Midbrain (tissue), 1 donor: ENCODE data around the gene MSGN1.

Experiments
- DNase-seq: peaks from one replicate; lab custom pipeline; 2025; lab: John Stamatoyannopoulos, UW

The MSGN1 gene, protein sequence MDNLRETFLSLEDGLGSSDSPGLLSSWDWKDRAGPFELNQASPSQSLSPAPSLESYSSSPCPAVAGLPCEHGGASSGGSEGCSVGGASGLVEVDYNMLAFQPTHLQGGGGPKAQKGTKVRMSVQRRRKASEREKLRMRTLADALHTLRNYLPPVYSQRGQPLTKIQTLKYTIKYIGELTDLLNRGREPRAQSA

DNA sequence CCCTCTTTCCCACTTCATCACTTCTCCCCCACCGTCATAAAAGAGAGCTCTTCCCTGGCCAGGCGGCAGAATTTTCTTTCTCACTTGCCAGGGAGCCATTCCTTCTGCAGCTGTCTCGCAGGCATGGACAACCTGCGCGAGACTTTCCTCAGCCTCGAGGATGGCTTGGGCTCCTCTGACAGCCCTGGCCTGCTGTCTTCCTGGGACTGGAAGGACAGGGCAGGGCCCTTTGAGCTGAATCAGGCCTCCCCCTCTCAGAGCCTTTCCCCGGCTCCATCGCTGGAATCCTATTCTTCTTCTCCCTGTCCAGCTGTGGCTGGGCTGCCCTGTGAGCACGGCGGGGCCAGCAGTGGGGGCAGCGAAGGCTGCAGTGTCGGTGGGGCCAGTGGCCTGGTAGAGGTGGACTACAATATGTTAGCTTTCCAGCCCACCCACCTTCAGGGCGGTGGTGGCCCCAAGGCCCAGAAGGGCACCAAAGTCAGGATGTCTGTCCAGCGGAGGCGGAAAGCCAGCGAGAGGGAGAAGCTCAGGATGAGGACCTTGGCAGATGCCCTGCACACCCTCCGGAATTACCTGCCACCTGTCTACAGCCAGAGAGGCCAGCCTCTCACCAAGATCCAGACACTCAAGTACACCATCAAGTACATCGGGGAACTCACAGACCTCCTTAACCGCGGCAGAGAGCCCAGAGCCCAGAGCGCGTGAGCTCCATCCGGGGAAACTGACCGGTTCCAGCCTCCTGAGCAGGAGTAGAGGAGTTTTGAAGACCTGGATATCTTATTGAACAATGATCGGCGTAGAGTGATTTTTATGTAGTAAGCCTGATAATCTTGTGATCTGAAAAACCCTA is at the start of gene MSGN1:
Gene MSGN1 (plus strand): TSS at position 65 of the 850 bp plus-strand sequence. CDS start 59 bp downstream, at position 124.
- DNase-seq, result no peak

DNA sequence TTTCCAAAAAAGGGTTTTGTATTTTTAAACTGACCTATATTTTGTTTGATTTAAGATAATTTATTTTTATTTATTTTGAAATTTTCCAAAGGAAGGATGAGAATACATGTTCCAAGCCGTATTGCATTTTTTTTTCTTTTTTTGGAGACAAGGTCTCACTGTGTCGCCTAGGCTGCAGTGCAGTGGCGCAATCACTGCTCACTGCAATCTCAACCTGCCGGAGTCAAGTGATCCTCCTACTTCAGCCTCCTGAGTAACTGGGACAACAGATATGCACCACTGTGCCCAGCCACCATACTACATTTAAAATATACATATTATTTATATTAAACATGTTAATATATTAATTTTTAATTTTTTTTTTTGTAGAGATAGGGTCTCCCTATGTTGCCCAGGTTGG is 47.4 kb upstream of the MSGN1 start:
- DNase-seq, result no peak

DNA sequence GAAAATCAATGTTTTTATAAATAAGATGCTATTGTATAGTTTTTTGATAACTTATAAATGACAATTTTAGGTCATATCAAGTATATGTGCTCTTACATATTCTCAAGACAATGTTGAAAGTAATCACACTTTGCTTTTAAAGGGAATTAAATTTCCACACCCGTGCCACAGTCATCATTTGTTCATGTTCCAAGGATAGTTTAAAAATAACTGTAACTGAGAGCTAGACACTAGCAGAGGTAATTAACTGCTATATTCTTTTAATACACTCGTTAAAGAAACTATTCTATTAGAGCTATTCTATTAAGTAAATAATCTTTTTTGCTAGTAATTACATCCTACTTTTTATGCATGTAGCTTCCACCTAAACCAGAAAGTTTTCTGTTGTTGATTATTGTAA is 44.3 kb upstream of the MSGN1 start:
- DNase-seq, result no peak

DNA sequence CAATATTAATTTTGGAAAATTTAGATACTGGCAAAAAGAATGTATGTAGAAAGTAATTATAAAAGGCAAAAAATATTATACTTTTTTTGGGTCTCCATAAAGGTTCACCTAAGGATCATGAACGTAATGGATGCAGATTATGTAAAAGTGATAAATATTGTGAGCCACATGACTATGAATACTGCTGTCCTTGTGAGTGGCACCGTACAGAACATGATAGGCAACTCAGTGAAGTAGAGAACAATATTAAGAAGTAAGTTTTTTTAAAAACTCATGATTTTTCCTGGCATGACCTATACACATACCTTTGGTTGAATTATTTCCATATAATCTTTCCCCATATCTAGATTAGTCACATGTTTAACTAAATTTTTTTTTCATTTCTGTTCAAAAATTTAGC is 43.7 kb upstream of the MSGN1 start:
- no peak for DNase-seq

DNA sequence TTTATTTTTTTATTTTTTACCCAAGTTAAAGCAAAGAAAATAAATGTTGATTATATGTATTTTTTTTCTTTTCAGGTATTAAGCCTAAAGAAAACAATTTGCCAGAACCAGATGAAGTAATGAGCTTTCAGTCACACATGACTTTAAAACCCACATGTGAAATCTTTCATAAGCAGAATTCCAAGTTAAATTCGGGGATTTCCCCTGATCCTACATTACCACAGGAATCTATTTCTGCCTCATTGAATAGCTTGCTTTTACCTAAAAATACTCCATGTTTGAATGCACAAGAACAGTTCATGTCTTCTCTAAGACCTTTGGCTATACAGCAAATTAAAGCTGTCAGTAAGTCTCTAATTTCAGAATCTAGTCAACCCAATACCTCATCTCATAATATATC is 35.7 kb upstream of the MSGN1 start:
- no peak for DNase-seq

DNA sequence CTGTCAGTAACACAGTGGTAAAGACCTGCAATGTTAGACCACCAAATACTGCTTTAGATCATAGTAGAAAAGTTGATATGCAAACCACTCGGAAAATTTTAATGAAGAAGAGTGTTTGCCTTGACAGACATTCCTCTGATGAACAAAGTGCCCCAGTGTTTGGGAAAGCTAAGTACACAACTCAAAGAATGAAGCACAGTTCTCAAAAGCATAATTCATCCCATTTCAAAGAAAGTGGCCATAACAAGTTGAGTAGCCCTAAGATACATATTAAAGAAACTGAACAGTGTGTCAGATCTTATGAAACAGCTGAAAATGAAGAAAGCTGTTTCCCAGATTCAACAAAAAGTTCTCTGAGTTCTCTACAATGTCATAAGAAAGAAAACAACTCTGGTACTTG is 34.8 kb upstream of the MSGN1 start:
- DNase-seq, result no peak

DNA sequence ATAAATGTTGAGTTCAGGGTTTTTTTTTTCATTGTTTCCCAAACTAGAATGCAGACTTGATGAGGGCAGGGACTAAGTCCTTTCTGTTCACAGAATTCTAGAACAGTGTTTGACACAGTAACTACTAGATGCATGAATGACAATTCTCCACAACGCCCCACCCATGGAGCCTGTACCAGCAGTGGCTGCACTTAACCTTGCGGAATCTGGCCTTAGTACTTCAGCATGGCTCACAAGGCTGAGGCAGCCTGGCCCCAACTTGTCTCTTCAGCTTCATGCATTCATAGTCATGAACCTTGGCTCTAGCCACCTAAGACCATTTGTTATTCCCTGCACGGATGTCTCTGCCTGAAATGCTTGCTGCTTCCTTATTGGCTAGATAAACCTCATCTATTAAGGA is 29.5 kb upstream of the MSGN1 start:
- DNase-seq, result no peak

DNA sequence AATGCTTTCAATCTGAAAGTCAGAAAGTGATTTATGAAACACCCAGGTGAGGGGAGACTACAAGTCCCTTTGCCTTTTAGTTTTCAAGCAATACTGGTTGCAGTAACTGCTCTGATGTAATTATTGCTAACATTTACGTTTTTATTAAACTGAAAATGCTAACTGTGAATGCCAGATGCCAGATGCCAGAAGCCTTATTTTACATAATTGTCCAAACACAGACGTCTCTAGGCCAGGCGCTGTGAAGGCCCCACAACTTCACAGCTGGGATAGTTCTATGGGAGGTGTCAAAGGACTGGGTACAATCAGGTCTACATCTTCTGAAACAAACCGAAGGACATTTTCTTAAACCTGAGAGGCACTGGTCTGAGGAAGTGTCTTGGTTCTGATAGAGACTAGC is 27.5 kb upstream of the MSGN1 start:
- DNase-seq, result no peak

DNA sequence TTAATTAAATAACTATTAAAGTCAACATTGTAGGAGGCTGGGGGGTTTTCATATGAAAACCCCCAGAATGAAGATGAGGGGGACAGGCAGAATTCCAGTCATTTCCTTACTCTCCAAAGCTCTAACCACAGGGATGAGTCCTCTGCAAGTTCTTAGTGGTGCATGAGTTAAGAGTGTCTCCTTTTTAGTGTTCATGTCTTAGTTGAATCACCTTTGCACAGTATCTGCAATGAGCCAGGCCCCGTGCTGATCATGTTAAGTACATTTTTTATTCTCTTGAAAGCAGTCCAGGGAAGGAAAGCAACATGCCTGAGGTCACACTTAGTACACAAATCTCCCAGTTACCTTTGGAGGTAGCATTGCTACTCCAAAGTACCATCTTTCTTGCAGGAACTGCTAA is 25.7 kb upstream of the MSGN1 start:
- no peak for DNase-seq

DNA sequence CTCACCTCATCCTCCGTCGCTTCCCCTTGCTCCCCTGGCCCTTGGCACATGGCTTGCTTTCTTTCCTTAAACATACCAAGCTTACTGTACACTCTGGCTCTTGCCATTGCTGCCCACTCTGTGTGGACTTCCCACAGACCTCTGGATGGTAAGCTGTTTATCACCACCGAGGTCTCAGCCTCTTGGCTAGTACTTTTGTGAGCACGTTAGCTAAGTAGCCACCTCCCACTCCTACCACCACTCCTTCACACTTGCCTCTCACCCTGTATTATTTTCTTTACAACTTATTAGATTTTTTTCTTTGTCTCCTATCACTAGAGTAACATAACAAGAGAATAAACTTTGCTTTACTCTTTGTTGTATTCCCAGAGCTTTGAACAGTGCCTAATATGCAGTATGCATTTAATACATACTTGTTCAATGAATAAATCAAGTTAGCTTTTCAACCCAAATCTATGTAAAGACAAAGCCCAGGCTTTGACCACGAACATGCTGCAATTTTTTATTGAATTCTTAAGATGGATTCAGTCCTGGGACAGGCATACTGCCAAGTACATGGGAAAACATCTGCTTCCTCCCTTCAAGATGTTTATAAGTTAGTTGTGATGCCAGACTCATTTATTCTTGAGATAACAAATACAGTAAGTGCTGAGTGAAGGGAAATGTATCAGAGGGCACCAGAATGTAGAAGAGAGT is 25.0 kb upstream of the MSGN1 start:
- DNase-seq, result no peak

DNA sequence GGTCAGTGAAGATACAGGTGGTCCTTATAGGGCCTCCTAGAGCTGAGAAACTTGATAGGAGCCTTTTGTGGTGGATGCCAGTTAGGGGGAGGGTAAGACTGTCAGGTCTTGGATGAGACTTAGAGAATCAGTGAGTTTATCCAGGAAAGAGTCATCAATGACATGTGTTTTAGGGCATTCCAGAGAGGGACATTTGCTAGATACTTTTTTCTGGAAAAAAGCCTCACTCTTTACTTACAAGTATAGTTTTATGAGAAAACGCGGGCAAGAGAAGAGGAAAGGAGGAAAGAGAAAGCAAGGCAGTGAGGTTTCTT is 24.5 kb upstream of the MSGN1 start:
- DNase-seq, result no peak

DNA sequence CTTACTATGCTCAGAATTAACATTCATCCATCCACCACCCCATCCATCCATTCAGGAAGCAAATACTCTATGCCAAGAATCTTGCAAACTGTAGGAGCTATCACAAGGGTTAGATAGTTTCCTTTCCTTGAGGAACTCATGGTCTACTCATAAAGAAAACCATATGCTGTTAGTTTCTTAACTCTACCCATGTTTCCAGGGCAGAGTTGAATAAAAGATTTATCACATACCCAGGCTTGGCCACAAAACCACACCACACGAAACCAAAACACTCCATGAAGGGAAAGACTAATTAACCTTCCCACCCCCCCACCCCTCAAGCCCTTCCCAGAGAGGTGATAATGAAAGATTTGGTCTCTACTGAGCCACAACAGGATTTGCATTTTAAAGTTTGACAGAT is 23.7 kb upstream of the MSGN1 start:
- DNase-seq, result no peak

DNA sequence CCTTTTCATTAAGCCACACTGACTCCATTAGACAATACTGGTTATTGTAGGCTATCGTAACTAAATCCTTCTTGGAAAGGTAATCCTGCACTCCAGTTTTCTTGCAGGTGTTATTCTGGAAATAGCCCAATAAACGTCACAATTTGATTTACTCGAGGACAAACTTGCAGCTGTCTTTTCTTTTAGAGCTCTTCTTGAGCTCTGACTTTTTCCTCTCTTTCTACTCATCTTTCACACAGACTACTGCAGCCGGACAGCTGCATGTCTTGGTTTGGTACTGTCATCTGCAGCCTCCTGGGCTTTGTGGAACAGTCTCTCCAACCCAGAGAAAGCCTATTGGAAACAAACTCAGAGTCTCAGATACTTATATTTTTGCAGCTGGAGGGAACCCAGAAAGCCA is 23.0 kb upstream of the MSGN1 start:
- no peak for DNase-seq

DNA sequence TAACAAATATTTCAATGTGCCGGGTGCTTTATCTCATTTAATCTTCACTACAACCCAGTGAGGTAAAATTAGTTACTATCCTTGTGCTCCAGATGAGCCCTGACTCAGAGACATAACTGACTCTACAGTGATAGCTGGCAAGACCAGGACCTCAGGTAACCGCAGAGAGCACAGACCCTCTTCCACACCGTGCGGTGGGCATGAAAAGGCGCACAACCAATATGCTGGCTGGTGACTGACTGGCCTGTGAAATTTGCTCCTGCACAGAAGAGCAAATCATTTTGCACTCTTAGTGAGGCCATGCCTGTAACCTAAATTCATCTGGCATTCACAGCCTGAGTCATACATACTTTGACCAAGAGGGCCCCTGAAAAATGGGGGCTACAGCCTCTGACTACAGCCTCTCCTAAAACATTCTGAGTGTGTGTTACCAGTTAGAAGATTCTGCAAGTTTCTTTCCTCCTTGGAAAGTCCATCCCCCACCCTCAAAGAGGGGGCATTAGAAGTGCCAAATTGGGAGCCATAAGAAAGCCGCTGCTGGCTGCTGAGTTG is 22.4 kb upstream of the MSGN1 start:
- DNase-seq, result no peak

DNA sequence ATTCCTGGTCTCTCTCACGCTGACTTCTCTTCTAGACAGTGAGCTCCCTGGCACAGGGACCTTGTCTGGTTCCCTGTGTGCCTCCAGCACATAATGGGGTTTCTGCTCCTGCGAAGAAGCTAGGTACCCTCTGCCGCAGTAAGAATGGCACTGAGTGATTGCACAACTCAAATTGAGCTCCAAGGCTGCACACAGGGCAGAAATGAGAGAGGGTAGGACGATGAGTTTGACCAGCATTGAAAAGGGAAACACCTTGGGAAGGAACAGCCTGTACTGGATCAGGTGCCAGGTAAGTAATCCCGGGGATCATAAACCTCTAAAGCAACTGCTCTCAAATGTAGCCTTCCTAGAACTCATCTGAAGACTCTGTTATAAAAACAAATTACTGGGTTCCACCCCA is 21.0 kb upstream of the MSGN1 start:
- no peak for DNase-seq

DNA sequence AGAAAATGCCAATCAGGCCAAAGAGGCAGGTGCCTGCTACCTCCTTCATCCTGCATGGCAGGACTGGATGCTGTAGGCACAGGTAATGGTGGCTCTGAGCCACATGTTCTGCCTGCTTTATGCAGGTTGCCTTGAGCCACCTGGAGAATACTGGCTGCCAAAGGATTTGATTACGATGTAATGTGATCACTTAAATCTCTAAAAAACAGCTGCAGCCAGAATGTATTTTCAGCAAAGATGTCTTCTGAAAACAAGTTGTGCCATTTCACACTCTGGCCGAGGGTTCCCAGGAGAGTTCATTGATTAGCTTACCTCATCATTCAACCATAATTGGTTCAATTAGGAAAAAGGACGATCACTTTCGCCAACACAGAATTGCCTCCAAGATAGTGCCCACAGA is 17.9 kb upstream of the MSGN1 start:
- DNase-seq, result no peak

DNA sequence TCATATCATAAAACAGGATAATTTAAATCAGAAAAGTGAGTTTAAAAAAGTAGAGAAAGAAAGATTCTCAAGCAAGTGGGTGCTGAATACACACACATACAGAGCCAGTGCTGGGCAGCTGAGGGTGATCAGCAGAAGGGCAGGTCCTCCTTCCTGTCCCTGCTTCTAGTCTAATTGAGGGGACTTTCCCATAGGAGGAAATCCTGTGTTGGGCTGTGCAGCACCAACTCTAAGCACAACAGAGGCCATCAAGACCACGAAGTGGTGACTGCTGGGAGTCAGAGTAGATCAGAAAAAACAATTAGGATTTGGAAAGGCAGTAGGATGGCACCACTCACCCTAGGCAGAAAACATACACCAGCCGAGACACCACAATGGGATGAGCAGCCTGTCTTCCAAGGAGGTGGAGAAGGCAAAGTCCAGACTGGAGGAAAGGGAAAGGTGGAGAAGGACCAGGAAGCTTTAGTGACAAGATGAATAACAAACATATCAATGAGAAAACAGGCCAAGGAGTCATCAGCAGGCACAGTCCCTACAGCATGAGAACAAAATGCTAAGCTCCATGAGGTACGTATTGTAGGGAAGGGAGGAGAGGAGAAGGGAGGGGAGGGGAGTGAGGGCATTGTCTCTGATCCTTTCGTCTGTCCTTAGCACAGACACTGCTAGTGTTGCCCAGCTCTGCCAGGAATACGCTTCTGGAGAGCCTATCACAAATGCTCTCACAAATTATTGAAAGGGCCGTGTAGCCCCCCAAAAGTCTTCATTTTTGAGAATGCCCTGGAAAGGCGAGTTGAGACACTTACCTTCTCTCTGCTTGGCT is 16.7 kb upstream of the MSGN1 start:
- no peak for DNase-seq

DNA sequence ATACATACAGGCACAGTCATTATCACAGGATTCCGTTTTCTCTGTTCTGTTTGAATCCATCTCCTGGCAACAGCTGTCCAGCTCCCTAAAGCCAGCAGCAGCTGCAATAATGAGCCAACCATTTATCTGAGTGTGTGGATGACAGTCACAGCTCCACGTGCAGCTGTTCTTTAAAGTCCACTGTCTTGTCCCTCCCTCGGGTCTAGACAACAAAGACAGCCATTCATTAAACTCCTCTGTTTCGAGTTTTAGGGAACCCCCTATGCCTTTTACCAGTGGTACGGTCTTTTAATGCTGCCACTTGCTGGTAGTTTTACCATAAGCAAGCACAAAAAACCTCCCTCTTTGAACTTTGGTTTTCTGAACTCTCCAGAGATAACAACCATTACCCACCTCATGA is 16.0 kb upstream of the MSGN1 start:
- DNase-seq, result peak; percentile 19

DNA sequence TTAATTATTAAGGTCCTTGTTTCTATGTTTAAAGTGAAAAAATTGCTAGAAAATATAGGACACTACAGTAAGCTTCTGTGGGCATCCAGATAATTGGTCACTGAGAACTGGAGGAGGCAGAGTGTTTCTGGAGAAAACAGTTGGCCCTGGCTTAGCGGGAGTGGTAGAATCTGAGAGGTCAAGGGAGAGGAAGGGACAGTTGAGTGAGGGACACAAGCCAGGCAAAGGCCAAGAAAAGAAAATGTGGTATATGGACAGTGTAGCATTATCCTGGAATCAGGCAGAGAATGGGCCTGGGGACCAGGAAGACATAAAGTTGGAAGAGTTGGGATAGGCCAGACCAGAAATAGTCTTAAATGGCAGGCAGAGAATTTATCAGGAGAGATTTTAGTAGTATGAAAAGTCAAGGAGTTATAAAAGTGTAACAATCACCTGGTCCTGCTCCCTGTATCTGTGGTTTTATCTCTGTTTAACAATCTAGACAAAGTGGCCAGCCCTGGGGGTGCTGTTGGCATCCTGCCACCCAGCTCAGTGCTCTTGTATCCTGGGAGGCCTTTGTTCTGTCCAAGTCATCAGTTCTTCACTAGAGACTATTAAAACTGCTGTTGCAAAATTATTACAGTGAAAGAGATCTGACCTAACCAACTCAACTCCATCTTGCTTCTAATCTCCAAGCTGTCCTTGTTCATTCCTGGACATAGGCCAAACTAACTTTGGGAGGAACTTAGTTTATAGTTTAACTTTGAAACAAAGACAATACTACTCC is 15.4 kb upstream of the MSGN1 start:
- no peak for DNase-seq

DNA sequence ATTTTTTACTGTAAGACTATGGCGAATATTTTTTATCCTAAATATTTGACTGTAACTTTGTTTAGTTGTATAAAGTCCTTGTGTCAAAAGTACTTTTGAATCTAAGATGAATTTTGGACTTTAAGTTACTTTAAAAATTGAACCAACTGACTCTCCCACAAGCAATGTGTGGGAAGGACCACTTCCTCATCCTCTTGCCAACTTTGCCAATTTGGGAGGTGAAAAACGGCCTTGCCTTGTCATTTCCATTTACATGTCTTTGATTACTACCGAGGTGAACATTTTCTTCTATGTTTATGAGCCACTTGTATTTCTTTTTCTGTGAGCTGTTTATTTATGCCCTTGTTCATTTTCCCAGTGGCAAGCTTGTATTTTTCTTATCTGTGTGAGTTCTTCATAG is 12.8 kb upstream of the MSGN1 start:
- no peak for DNase-seq

DNA sequence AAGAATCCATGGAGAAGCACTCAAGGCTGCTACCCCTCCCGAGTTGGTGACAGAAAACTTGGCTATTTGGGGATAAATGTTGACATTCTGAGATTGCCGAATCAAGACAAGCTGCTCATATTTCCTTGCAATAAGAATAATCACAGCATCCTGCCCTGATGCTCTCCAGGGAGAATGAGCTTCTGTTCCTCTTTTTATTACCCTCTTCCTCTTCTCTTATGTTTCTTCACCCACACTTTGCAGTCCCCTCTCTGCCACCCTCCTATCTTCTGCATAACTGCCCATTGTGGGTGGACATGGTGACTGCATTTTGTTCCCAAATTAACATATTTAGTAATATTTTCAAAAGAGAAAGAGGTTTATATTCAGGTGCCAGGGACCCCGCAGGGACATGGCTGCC is 11.9 kb upstream of the MSGN1 start:
- DNase-seq, result no peak
